OCI-LY1 (cell line): ENCODE measurements around the gene NFU1.
A peak's percentile ranks its signal among the peaks of the same experiment; 100 is the strongest.

Experiments used
- H2AFZ ChIP-seq: fragments of 200-600 bp; sonication (generic), shearing (Covaris generic); 2 replicates; pipeline ENCODE4 v1.6.0; 2014; ENCODE audit warnings: antibody characterized with exemption, mild to moderate bottlenecking, low read length
- H3F3A ChIP-seq: fragments of 200-600 bp; sonication (generic), shearing (Covaris generic); 2 replicates; pipeline ENCODE4 v1.6.0; 2014; ENCODE audit warnings: mild to moderate bottlenecking, antibody characterized with exemption, low read length, moderate library complexity; ENCODE audit not compliant: insufficient read depth
- H3K27ac ChIP-seq: fragments of 200-600 bp; sonication (generic); 2 replicates; pipeline ENCODE4 v1.5.1; 2014; ENCODE audit warnings: low read length, mixed run types, mild to moderate bottlenecking, low read depth; ENCODE audit not compliant: poor library complexity, severe bottlenecking
- H3K27me3 ChIP-seq: fragments of 200-600 bp; sonication (generic); 2 replicates; pipeline ENCODE4 v1.6.0; 2014; ENCODE audit warnings: antibody characterized with exemption, mild to moderate bottlenecking, low read length, moderate library complexity; ENCODE audit not compliant: insufficient read depth
- H3K36me3 ChIP-seq: fragments of 200-600 bp; sonication (generic); 2 replicates; pipeline ENCODE4 v1.6.1; 2014; ENCODE audit warnings: mild to moderate bottlenecking, antibody characterized with exemption, low read length, moderate library complexity, mixed read lengths; ENCODE audit not compliant: insufficient read depth
- H3K4me1 ChIP-seq: fragments of 200-600 bp; sonication (generic); 2 replicates; pipeline ENCODE4 v1.5.1; 2014; ENCODE audit warnings: mild to moderate bottlenecking, low read length, moderate library complexity; ENCODE audit not compliant: insufficient read depth, severe bottlenecking
- H3K4me2 ChIP-seq: fragments of 200-600 bp; sonication (generic), shearing (Covaris generic); 2 replicates; pipeline ENCODE4 v1.6.1; 2014; ENCODE audit warnings: low read length
- H3K4me3 ChIP-seq: fragments of 200-600 bp; sonication (generic); 2 replicates; pipeline ENCODE4 v1.5.1; 2014; ENCODE audit warnings: low read length, low read depth, mild to moderate bottlenecking, mixed read lengths; ENCODE audit not compliant: poor library complexity, severe bottlenecking
- H3K79me2 ChIP-seq: fragments of 200-600 bp; shearing (Covaris generic); 2 replicates; pipeline ENCODE4 v1.6.1; 2016; ENCODE audit warnings: mixed run types, low read length, mixed read lengths; ENCODE audit not compliant: insufficient read depth
- H3K9ac ChIP-seq: fragments of 200-600 bp; sonication (generic), shearing (Covaris generic); 2 replicates; pipeline ENCODE4 v1.6.1; 2014; ENCODE audit warnings: mild to moderate bottlenecking, low read length, mixed read lengths
- H3K9me2 ChIP-seq: fragments of 200-600 bp; sonication (generic), shearing (Covaris generic); 2 replicates; pipeline ENCODE4 v1.6.1; 2014; ENCODE audit warnings: low read depth, mild to moderate bottlenecking, low read length, mixed read lengths
- H3K9me3 ChIP-seq: fragments of 200-600 bp; shearing (Covaris generic); 2 replicates; pipeline ENCODE4 v1.6.1; 2014; ENCODE audit warnings: low read length, mixed read lengths
- H4K20me1 ChIP-seq: fragments of 200-600 bp; sonication (generic), shearing (Covaris generic); 2 replicates; pipeline ENCODE4 v1.6.0; 2016; ENCODE audit warnings: mild to moderate bottlenecking, low read length; ENCODE audit not compliant: insufficient read depth
- EZH2 ChIP-seq: fragments of 200-600 bp; sonication (generic), shearing (Covaris generic); IDR thresholded peaks from 2 replicates; pipeline ENCODE4 v1.8.0; 2017; ENCODE audit warnings: borderline replicate concordance, mixed run types, mild to moderate bottlenecking, antibody characterized with exemption, low read length, moderate library complexity, mixed read lengths
- TF ChIP-seq, protein P1 (sequence below): fragments of 200-600 bp; sonication (generic), shearing (Covaris generic); IDR thresholded peaks from 2 replicates; pipeline ENCODE4 v1.5.1; 2017; ENCODE audit warnings: mild to moderate bottlenecking, antibody characterized with exemption, low read length, moderate library complexity, mixed read lengths

NFU1 gene

DNA sequence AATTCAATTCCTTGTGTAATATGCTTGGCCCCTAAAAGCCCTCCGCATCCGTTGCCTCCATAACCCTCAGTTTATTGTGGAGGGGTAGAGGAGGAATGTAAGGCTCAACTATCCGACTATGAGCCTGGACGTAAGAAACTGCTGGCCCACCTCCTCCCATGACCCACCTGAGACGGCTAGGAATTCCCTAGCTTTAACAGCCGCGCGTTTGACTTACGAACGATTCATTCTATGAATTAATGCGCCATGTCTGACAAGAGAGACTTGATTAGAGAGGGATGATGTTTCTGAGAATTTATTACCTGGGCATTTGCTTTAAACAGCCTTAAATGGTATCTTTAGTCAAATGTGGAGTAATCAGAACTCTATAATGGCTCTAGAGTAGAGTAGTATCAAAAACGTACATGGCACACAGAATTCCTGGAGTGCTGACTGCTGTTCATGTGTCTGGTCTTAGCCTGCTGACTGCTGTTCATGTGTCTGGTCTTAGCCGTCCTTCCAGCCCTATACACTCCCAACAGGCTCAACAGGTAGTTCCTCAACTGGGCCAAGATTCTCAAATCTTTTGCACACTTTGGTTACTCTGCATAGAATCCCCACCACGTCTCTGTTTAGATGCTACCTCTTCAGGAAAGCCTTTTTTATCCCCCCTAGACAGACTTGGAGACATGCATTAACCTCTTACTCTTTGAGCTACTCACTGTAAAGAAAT is 49.3 kb downstream of the NFU1 start:
- Histone ChIP-seq H3K79me2 (peaks cover 17% of the 10 kb centered on the region), H3K9ac (peak overlapping the region; percentile 70; the same call in 1 of the 2 replicates), H2AFZ (no peak overlapping the region), H3F3A (no peaks in the 10 kb centered on the region), H3K4me1 (peaks cover 18% of the 10 kb centered on the region), H3K4me3 (peak overlapping the region; percentile 81), H3K4me2 (peak overlapping the region; percentile 71), H3K9me2 (no peaks in the 10 kb centered on the region), H3K9me3 (no peaks in the 10 kb centered on the region), H4K20me1 (no peaks in the 10 kb centered on the region), H3K27me3 (no peaks in the 10 kb centered on the region), H3K27ac (no peak overlapping the region), H3K36me3 (no peaks in the 10 kb centered on the region)
- TF ChIP-seq, protein P1, sequence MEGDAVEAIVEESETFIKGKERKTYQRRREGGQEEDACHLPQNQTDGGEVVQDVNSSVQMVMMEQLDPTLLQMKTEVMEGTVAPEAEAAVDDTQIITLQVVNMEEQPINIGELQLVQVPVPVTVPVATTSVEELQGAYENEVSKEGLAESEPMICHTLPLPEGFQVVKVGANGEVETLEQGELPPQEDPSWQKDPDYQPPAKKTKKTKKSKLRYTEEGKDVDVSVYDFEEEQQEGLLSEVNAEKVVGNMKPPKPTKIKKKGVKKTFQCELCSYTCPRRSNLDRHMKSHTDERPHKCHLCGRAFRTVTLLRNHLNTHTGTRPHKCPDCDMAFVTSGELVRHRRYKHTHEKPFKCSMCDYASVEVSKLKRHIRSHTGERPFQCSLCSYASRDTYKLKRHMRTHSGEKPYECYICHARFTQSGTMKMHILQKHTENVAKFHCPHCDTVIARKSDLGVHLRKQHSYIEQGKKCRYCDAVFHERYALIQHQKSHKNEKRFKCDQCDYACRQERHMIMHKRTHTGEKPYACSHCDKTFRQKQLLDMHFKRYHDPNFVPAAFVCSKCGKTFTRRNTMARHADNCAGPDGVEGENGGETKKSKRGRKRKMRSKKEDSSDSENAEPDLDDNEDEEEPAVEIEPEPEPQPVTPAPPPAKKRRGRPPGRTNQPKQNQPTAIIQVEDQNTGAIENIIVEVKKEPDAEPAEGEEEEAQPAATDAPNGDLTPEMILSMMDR = no peak
- no peak for TF ChIP-seq EZH2

DNA sequence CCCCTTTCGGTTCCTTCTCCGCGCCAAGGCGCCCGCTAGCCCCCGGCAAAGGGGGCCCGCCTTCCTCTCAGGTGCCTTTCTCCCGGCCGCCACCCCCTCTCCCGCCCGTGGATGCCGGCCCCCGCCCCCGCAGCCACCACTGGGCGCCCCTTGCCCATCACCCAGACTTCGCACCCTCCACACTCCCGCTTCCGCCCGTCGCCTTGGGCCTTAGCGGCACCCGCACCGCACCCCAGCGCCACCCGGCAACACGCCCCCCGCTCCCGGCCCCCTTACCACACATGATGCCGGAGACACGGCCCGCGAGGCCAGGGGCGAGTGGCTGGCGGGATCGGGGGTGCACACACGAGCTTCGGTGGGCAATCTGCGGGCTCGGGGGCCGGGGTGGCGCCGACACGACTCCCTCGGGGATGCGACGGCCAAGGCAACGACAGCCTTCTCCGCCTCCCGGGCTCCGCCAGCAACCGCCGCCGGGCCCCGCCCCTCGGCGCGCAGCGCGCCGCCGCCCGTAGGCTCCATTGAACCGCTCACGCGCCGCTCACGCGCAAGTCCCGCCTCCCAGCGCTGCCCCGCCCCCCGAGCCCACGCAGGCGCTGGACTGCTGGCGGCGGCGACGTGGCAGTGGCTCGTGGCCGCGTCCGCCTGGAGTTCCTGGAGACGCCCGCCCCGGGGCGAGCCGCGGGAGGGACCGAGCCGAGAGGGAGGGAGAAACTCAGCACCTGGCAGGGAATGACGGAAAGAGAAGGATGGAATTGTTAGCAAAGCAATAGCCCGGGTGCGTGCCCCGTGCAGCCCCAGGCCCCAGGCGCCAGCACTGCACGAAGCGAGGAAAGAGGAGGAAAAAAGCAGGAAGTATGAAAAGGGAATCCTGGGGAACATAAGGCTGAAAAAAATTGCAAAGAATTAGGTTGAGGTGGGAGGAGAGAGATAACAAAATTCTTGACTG is 50.2 kb downstream of the NFU1 start, which contains the start of gene GFPT1:
TSS of gene GFPT1 (minus strand) at position 439 of the 946 bp plus-strand sequence. CDS start at position 283, 156 bp downstream.
- Histone ChIP-seq H3K4me2 (peak within 1 kb of the TSS; percentile 71), H3K9me3 (no peaks in the 10 kb centered on the region), H3K9ac (peak within 1 kb of the TSS; percentile 70), H2AFZ (0 out of 2 replicates have a peak within 1 kb of the TSS, but pooled peaks have one; percentile 15), H3K79me2 (peaks cover 17% of the 10 kb centered on the region), H3K4me1 (peaks cover 18% of the 10 kb centered on the region), H3F3A (no peaks in the 10 kb centered on the region), H3K27me3 (no peaks in the 10 kb centered on the region), H3K27ac (no peak within 1 kb of the TSS), H4K20me1 (no peaks in the 10 kb centered on the region), H3K9me2 (no peaks in the 10 kb centered on the region), H3K4me3 (peak within 1 kb of the TSS; percentile 81), H3K36me3 (no peaks in the 10 kb centered on the region)
- TF ChIP-seq EZH2 = no peak
- TF ChIP-seq, protein P1 = no peak

DNA sequence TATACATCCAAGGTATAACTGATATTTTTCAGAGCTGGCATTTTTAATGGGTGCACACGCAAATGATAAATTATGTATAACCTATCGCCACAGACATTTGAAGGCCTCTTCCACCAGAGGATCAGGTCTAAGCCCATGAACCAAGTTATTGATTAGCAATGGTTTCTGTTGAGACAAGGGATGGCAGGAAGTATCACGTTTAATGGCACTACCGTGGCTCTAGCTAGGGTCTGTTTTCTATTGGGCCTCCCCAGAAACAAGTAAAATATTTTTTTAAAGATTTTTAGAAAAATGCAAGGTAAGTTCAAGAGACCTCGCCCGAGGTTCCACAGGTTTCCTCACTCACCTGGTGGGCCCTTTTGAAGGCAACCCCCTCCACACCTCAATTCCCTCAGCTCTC is 50.9 kb downstream of the NFU1 start:
- Histone ChIP-seq H3F3A (no peaks in the 10 kb centered on the region), H3K27ac (no peak overlapping the region), H3K79me2 (peaks cover 19% of the 10 kb centered on the region), H3K36me3 (no peaks in the 10 kb centered on the region), H3K9me3 (no peaks in the 10 kb centered on the region), H4K20me1 (no peaks in the 10 kb centered on the region), H3K4me1 (peaks cover 18% of the 10 kb centered on the region), H2AFZ (no peak overlapping the region), H3K9me2 (no peaks in the 10 kb centered on the region), H3K9ac (peak overlapping the region; percentile 70), H3K4me2 (peak overlapping the region; percentile 71), H3K4me3 (peak overlapping the region; percentile 81), H3K27me3 (no peaks in the 10 kb centered on the region)
- TF ChIP-seq, protein P1 = no peak
- TF ChIP-seq EZH2 = no peak
